ENCODE measurements around the gene NDUFAF5.
"Not testable (repeated sequence)": the region's sequence is repeated elsewhere in the genome, so short reads cannot be mapped to it uniquely, and the experiment has no call there.

GRCh38 chr20:13760451-13760946, 24.3 kb upstream of the NDUFAF5 start:
- not testable (repeated sequence) for TF ChIP-seq EZH2phosphoT487 (IDR thresholded peaks at IDR 0.05; ENCODE audit: low read depth, severe bottlenecking, unreplicated experiment); CTCF (IDR thresholded peaks at IDR 0.05; ENCODE audit: poor library complexity)

Measured in hepatocyte (in vitro differentiated cells).